ENCODE data around the gene NOTCH2NLA.
"Not testable (repeated sequence)": the region's sequence is repeated elsewhere in the genome, so short reads cannot be mapped to it uniquely, and the experiment has no call there.

NOTCH2NLA gene

GRCh38 chr1:146167273-146167672 lies 61.5 kb downstream of the NOTCH2NLA start:
- not testable (repeated sequence) for H3K27ac ChIP-seq

GRCh38 chr1:146144465-146144864 lies 84.4 kb downstream of the NOTCH2NLA start, which contains the start of gene NBPF10:
NBPF10 (minus strand) TSS chr1:146144804; CDS start chr1:146144769, 35 bp downstream.
- H3K27ac ChIP-seq = not testable (repeated sequence)

Measured in C4-2B (cell line).